ENCODE results near the gene AK2. TPM values are rescaled to one million over a fixed set of nuclear protein-coding genes. Genes with fewer than 3 reads are reported as not detected.

AK2 gene
- total and polyA plus RNA-seq, 10 of the 15 experiments (the other 5 are each of a cell fraction or from before 2014, with no cell fraction given): 52.3 to 500 (median 278) TPM

DNA sequence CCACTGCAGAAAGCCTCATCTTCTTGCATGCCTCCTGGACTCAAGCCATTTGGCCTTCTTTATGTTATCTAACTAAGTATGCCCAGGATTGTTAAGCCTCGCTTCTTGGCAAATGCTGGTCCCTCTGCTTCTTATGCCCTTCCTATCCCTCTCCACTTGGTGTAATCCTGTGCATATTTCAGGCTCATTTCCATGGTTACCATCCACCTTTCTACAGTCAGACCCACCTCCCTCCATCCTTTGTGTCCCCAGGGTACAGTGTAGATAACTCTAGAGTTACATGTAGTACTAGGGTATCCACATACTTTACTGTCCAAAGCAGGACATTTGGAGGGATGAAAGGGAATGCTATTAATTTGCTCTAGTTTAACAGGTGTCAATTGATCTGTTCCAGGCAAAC, 65.5 kb downstream of the AK2 start:
- H3K4me3 ChIP-seq: no peak overlapping the region
- H3K79me2 ChIP-seq (ENCODE audit: control insufficient read depth, insufficient read depth, low read length): no peaks in the 10 kb centered on the region
- H3K27me3 ChIP-seq (replicated peaks in 1 of 2; ENCODE audit: control insufficient read depth in 2 of 2, insufficient read depth in 2 of 2, low read length in 1 of 2): peaks cover 1 to 6% of the 10 kb centered on the region in 2 experiments; a peak in 3 of 4 replicates
- H4K20me1 ChIP-seq (ENCODE audit: control insufficient read depth, insufficient read depth): no peaks in the 10 kb centered on the region
- no peaks in the 10 kb centered on the region for H3K4me1 ChIP-seq (ENCODE audit: control insufficient read depth, insufficient read depth, low read length)
- in situ Hi-C loops (cut with MboI) (no loop called here), intact Hi-C loops (cut with micrococcal nuclease; ENCODE audit: unreplicated experiment) (no loop called here)
- BruUV-seq (replicated peaks): no TSS peak
- no peaks in the 10 kb centered on the region; the same call in 2 of the 3 replicates for H3K9me3 ChIP-seq (replicated peaks; ENCODE audit: control insufficient read depth, insufficient read depth, low read length)
- ChIA-PET POLR2A (interaction anchor here (1.4 to 4.4 kb wide), 3 partner anchors 10 to 22 kb away, joined by 3 to 27 read pairs (median 10); no protein-coding TSS in a partner anchor), RAD21 (ENCODE audit: unreplicated experiment) (interaction anchor here (3.3 kb wide), 1 partner anchor 10 kb away, joined by 9 read pairs; no protein-coding TSS in a partner anchor), CTCF (interaction anchor here (1.2 kb wide), 2 partner anchors 13 to 64 kb away, joined by 3 to 4 read pairs; no protein-coding TSS in a partner anchor), SMC1A (ENCODE audit: uncharacterized antibody, unreplicated experiment) (interaction anchor here (1.9 to 3.3 kb wide), 2 partner anchors 10 kb away, joined by 6 to 27 read pairs; no protein-coding TSS in a partner anchor)
- ATAC-seq: no peak
- FAIRE-seq: no peak
- H2AFZ ChIP-seq (ENCODE audit: control insufficient read depth, low read depth, low read length): no peak overlapping the region
- no peak for DNase-seq (ENCODE audit: low read depth, low spot score)
- H3K27ac ChIP-seq (ENCODE audit: control insufficient read depth, insufficient read depth): no peak overlapping the region
- WGBS (ENCODE audit: insufficient coverage, insufficient replicate concordance, low lambda C conversion rate, missing lambda C conversion rate): 89% methylated on average over 1 of the region's 1 CpG
- TF ChIP-seq SREBF1 (IDR thresholded peaks at IDR 0.05; ENCODE audit: low read length) (no peak), NR2C1 (IDR thresholded peaks at IDR 0.05) (no peak), EP300 (IDR thresholded peaks at IDR 0.05; ENCODE audit: borderline replicate concordance in 1 of 2, control insufficient read depth in 1 of 2, low read depth in 2 of 2, low read length in 2 of 2) (no peak), NRF1 (conservative IDR thresholded peaks at IDR 0.05; ENCODE audit: low read depth, low read length) (no peak), NFIC (IDR thresholded peaks at IDR 0.05; ENCODE audit: low read depth, low read length) (no peak), NFYA (IDR thresholded peaks at IDR 0.05; ENCODE audit: borderline replicate concordance, low read depth, low read length) (no peak), HDGF (IDR thresholded peaks at IDR 0.05) (no peak), ZNF207 (IDR thresholded peaks at IDR 0.05; ENCODE audit: borderline replicate concordance) (no peak), TCF3 (IDR thresholded peaks at IDR 0.05; ENCODE audit: borderline replicate concordance, insufficient read depth, low read depth, low read length) (no peak), FOS (IDR thresholded peaks at IDR 0.05; ENCODE audit: borderline replicate concordance, extremely low read depth, insufficient read length) (no peak), YY1 (IDR thresholded peaks at IDR 0.05; ENCODE audit: low read depth, low read length) (no peak), SIX5 (IDR thresholded peaks at IDR 0.05; ENCODE audit: low read depth, low read length, severe bottlenecking) (no peak), STAT3 (IDR thresholded peaks at IDR 0.05; ENCODE audit: low read depth, low read length) (no peak), SMARCA5 (IDR thresholded peaks at IDR 0.05) (no peak)
- TF ChIP-seq, protein P1, sequence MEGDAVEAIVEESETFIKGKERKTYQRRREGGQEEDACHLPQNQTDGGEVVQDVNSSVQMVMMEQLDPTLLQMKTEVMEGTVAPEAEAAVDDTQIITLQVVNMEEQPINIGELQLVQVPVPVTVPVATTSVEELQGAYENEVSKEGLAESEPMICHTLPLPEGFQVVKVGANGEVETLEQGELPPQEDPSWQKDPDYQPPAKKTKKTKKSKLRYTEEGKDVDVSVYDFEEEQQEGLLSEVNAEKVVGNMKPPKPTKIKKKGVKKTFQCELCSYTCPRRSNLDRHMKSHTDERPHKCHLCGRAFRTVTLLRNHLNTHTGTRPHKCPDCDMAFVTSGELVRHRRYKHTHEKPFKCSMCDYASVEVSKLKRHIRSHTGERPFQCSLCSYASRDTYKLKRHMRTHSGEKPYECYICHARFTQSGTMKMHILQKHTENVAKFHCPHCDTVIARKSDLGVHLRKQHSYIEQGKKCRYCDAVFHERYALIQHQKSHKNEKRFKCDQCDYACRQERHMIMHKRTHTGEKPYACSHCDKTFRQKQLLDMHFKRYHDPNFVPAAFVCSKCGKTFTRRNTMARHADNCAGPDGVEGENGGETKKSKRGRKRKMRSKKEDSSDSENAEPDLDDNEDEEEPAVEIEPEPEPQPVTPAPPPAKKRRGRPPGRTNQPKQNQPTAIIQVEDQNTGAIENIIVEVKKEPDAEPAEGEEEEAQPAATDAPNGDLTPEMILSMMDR (IDR thresholded peaks at IDR 0.05 in 2 of 3, conservative IDR thresholded peaks at IDR 0.05 in 1 of 3; ENCODE audit: control insufficient read depth in 2 of 3, extremely low read depth in 1 of 3, insufficient read depth in 1 of 3, low read depth in 3 of 3, low read length in 3 of 3): no peak
- TF ChIP-seq, protein P2, sequence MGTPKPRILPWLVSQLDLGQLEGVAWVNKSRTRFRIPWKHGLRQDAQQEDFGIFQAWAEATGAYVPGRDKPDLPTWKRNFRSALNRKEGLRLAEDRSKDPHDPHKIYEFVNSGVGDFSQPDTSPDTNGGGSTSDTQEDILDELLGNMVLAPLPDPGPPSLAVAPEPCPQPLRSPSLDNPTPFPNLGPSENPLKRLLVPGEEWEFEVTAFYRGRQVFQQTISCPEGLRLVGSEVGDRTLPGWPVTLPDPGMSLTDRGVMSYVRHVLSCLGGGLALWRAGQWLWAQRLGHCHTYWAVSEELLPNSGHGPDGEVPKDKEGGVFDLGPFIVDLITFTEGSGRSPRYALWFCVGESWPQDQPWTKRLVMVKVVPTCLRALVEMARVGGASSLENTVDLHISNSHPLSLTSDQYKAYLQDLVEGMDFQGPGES (IDR thresholded peaks at IDR 0.05): no peak
- TF ChIP-seq, protein P3, sequence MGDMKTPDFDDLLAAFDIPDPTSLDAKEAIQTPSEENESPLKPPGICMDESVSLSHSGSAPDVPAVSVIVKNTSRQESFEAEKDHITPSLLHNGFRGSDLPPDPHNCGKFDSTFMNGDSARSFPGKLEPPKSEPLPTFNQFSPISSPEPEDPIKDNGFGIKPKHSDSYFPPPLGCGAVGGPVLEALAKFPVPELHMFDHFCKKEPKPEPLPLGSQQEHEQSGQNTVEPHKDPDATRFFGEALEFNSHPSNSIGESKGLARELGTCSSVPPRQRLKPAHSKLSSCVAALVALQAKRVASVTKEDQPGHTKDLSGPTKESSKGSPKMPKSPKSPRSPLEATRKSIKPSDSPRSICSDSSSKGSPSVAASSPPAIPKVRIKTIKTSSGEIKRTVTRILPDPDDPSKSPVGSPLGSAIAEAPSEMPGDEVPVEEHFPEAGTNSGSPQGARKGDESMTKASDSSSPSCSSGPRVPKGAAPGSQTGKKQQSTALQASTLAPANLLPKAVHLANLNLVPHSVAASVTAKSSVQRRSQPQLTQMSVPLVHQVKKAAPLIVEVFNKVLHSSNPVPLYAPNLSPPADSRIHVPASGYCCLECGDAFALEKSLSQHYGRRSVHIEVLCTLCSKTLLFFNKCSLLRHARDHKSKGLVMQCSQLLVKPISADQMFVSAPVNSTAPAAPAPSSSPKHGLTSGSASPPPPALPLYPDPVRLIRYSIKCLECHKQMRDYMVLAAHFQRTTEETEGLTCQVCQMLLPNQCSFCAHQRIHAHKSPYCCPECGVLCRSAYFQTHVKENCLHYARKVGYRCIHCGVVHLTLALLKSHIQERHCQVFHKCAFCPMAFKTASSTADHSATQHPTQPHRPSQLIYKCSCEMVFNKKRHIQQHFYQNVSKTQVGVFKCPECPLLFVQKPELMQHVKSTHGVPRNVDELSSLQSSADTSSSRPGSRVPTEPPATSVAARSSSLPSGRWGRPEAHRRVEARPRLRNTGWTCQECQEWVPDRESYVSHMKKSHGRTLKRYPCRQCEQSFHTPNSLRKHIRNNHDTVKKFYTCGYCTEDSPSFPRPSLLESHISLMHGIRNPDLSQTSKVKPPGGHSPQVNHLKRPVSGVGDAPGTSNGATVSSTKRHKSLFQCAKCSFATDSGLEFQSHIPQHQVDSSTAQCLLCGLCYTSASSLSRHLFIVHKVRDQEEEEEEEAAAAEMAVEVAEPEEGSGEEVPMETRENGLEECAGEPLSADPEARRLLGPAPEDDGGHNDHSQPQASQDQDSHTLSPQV (IDR thresholded peaks at IDR 0.05): no peak
- no peaks in the 10 kb centered on the region for H3K36me3 ChIP-seq (ENCODE audit: control insufficient read depth in 2 of 2, insufficient read depth in 2 of 2, low read length in 1 of 2)
- no peak overlapping the region for H3K4me2 ChIP-seq (ENCODE audit: control insufficient read depth, insufficient read depth)
- H3K9ac ChIP-seq (ENCODE audit: control insufficient read depth, insufficient read depth, low read length): no peak overlapping the region
